Measurements from ENCODE around the gene NOS2.
"Not testable (repeated sequence)": the region's sequence is repeated elsewhere in the genome, so short reads cannot be mapped to it uniquely, and the experiment has no call there.

NOS2 gene

GRCh38 chr17:27824176-27824715 lies 23.9 kb upstream of the NOS2 start:
- no peak overlapping the region for H3K4me3 ChIP-seq (replicated peaks; ENCODE audit: low read depth, low read length)
- TF ChIP-seq CTCF (IDR thresholded peaks at IDR 0.05; ENCODE audit: low read depth, low read length, missing control alignments) = no peak
- no peak for DNase-seq (ENCODE audit: extremely low read depth, low read depth)

- H3K4me3 ChIP-seq (replicated peaks; ENCODE audit: low read depth, low read length); DNase-seq (ENCODE audit: extremely low read depth, low read depth): not testable (repeated sequence)
Measured at GRCh38 chr17:27822108-27822507, 21.8 kb upstream of the NOS2 start.

GRCh38 chr17:27821318-27821717 lies 21.0 kb upstream of the NOS2 start:
- no peak for TF ChIP-seq CTCF (IDR thresholded peaks at IDR 0.05; ENCODE audit: low read depth, low read length, missing control alignments)
- H3K4me3 ChIP-seq (replicated peaks; ENCODE audit: low read depth, low read length) = no peak overlapping the region
- DNase-seq (ENCODE audit: extremely low read depth, low read depth) = no peak

GRCh38 chr17:27819145-27819544 lies 18.8 kb upstream of the NOS2 start:
- TF ChIP-seq CTCF (IDR thresholded peaks at IDR 0.05; ENCODE audit: low read depth, low read length, missing control alignments) = no peak
- DNase-seq (ENCODE audit: extremely low read depth, low read depth) = no peak
- no peak overlapping the region for H3K4me3 ChIP-seq (replicated peaks; ENCODE audit: low read depth, low read length)

GRCh38 chr17:27818401-27819105 lies 18.2 kb upstream of the NOS2 start:
- no peak for TF ChIP-seq CTCF (IDR thresholded peaks at IDR 0.05; ENCODE audit: low read depth, low read length, missing control alignments)
- DNase-seq (ENCODE audit: extremely low read depth, low read depth) = no peak
- no peak overlapping the region for H3K4me3 ChIP-seq (replicated peaks; ENCODE audit: low read depth, low read length)

GRCh38 chr17:27817731-27818130 lies 17.4 kb upstream of the NOS2 start:
- no peak for DNase-seq (ENCODE audit: extremely low read depth, low read depth)
- no peak overlapping the region for H3K4me3 ChIP-seq (replicated peaks; ENCODE audit: low read depth, low read length)
- no peak for TF ChIP-seq CTCF (IDR thresholded peaks at IDR 0.05; ENCODE audit: low read depth, low read length, missing control alignments)

GRCh38 chr17:27816946-27817345 lies 16.6 kb upstream of the NOS2 start:
- no peak overlapping the region for H3K4me3 ChIP-seq (replicated peaks; ENCODE audit: low read depth, low read length)
- no peak for DNase-seq (ENCODE audit: extremely low read depth, low read depth)
- TF ChIP-seq CTCF (IDR thresholded peaks at IDR 0.05; ENCODE audit: low read depth, low read length, missing control alignments) = no peak

Data from HFF-Myc (cell line).